ENCODE measurements around the gene GABPB1.

The GABPB1 gene

DNA sequence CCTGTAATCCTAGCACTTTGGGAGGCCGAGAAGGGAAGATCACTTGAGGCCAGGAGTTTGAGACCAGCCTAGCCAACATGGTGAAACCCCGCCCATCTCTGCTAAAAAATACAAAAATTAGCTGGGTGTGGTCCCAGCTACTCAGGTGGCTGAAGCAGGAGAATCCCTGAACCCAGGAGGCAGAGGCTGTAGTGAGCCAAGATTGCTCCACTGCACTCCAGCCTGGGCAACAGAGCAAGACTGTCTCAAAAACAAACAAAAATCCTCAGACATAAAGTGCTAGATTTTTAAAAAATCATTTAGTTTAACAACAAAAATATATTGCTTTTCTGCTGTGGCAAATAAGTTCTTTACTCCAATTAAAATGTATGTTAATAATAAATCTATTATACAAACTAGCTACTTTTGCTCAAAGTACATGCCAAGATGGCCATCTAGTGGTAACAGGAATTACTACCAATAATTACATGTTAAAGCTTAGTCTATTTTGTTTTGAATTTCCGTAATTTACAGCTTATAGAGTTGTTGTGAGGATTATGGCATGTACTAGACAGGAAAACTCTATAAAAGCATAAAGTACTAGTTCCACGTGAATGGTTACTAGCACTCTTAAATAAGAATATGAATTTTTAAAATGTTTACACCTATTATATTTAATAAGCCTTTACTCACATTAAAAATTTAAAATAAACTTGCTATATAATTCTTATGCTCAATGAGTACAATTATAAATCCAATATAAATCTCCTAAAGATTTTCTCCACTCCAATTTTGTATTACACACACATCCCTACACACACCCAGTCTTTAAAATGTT is 39.0 kb downstream of the GABPB1 start:
- no peak overlapping the region for H2AFZ ChIP-seq (ENCODE audit: low read length)
- DNase-seq (ENCODE audit: low spot score) = peak; percentile 15
- no peaks in the 10 kb centered on the region for H3K27me3 ChIP-seq (ENCODE audit: control insufficient read depth in 3 of 3, insufficient read depth in 3 of 3, low read depth in 1 of 3, low read length in 3 of 3)
- no peaks in the 10 kb centered on the region for H3K79me1 ChIP-seq (ENCODE audit: low read depth, low read length)
- H2AK5ac ChIP-seq (ENCODE audit: low read depth, low read length) = no peak overlapping the region
- H3K18ac ChIP-seq (ENCODE audit: low read length) = no peak overlapping the region
- no peak overlapping the region for H3K27ac ChIP-seq (replicated peaks; ENCODE audit: low read length)
- H3K36me3 ChIP-seq (replicated peaks in 1 of 2; ENCODE audit: control insufficient read depth in 2 of 2, insufficient read depth in 2 of 2, low read length in 2 of 2) = peaks cover 0 to under 1% of the 10 kb centered on the region in 2 donors
- H2BK15ac ChIP-seq (ENCODE audit: low read length) = no peak overlapping the region
- no peak overlapping the region for H3K9ac ChIP-seq (ENCODE audit: low read depth, low read length, poor library complexity)
- H3K9me3 ChIP-seq (replicated peaks in 1 of 2; ENCODE audit: control insufficient read depth in 2 of 2, insufficient read depth in 1 of 2, low read depth in 1 of 2, low read length in 2 of 2) = no peaks in the 10 kb centered on the region
- no peaks in the 10 kb centered on the region for H3K4me1 ChIP-seq (ENCODE audit: control insufficient read depth in 2 of 2, insufficient read depth in 1 of 2, low read depth in 1 of 2, low read length in 2 of 2)
- H3K23ac ChIP-seq (ENCODE audit: low read depth, low read length, poor library complexity) = no peak overlapping the region
- no CpG with 5 or more reads among the region's 4 CpGs for WGBS, 2 donors (ENCODE audit: extremely low coverage in 2 of 2, insufficient read length in 2 of 2, insufficient replicate concordance in 1 of 2)
- no peak overlapping the region for H4K8ac ChIP-seq (ENCODE audit: low read depth, low read length)
- H2BK5ac ChIP-seq (ENCODE audit: low read length) = no peak overlapping the region
- no peak overlapping the region for H3K14ac ChIP-seq (ENCODE audit: low read length)
- no peak overlapping the region for H2BK120ac ChIP-seq (ENCODE audit: low read depth, low read length)
- no peak overlapping the region for H2BK12ac ChIP-seq (ENCODE audit: low read length)
- no peak overlapping the region for H3K4me2 ChIP-seq (ENCODE audit: insufficient read depth, low read length, poor library complexity, severe bottlenecking)
- H4K91ac ChIP-seq (ENCODE audit: low read depth, low read length, poor library complexity) = no peak overlapping the region
- H3K4ac ChIP-seq (ENCODE audit: low read length) = no peak overlapping the region
- H3K4me3 ChIP-seq (ENCODE audit: low read length in 2 of 2) = no peak overlapping the region

DNA sequence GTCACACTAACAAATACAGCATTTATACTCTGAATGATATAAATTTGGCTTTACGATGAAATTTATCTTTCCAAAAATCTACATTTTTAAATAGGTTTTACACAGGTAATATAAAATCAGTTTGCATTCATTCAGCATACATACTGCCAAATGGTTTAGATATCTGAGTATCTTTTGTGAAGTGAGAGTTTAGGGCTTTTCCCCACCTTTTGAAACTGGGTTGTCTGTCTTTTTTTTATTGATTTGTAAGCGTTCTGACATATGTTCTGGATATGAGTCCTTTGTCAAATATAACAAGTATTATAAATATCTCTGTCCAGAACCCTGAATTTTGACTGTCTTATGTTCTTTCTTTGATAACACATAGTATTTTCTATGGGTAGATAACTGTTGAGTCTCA is 42.4 kb downstream of the GABPB1 start:
- Histone ChIP-seq H3K23ac (ENCODE audit: low read depth, low read length, poor library complexity) (no peak overlapping the region), H3K4ac (ENCODE audit: low read length) (no peak overlapping the region), H4K8ac (ENCODE audit: low read depth, low read length) (no peak overlapping the region), H3K14ac (ENCODE audit: low read length) (no peak overlapping the region), H3K18ac (ENCODE audit: low read length) (no peak overlapping the region), H2BK12ac (ENCODE audit: low read length) (no peak overlapping the region), H2AK5ac (ENCODE audit: low read depth, low read length) (no peak overlapping the region), H3K4me3 (ENCODE audit: low read length in 2 of 2) (no peak overlapping the region), H2BK15ac (ENCODE audit: low read length) (no peak overlapping the region), H3K4me2 (ENCODE audit: insufficient read depth, low read length, poor library complexity, severe bottlenecking) (no peak overlapping the region), H3K79me1 (ENCODE audit: low read depth, low read length) (no peaks in the 10 kb centered on the region), H2BK5ac (ENCODE audit: low read length) (no peak overlapping the region), H3K9ac (ENCODE audit: low read depth, low read length, poor library complexity) (no peak overlapping the region), H3K9me3 (replicated peaks in 1 of 2; ENCODE audit: control insufficient read depth in 2 of 2, insufficient read depth in 1 of 2, low read depth in 1 of 2, low read length in 2 of 2) (peaks cover 3 to 10% of the 10 kb centered on the region in 2 donors), H3K36me3 (replicated peaks in 1 of 2; ENCODE audit: control insufficient read depth in 2 of 2, insufficient read depth in 2 of 2, low read length in 2 of 2) (peaks cover 0 to 7% of the 10 kb centered on the region in 2 donors), H3K4me1 (ENCODE audit: control insufficient read depth in 2 of 2, insufficient read depth in 1 of 2, low read depth in 1 of 2, low read length in 2 of 2) (no peaks in the 10 kb centered on the region), H3K27ac (replicated peaks; ENCODE audit: low read length) (no peak overlapping the region), H2AFZ (ENCODE audit: low read length) (no peak overlapping the region), H4K91ac (ENCODE audit: low read depth, low read length, poor library complexity) (no peak overlapping the region), H3K27me3 (ENCODE audit: control insufficient read depth in 3 of 3, insufficient read depth in 3 of 3, low read depth in 1 of 3, low read length in 3 of 3) (no peaks in the 10 kb centered on the region), H2BK120ac (ENCODE audit: low read depth, low read length) (no peak overlapping the region)
- no peak for DNase-seq (ENCODE audit: low spot score)
- no CpG with 5 or more reads among the region's 2 CpGs for WGBS, 2 donors (ENCODE audit: extremely low coverage in 2 of 2, insufficient read length in 2 of 2, insufficient replicate concordance in 1 of 2)

- Histone ChIP-seq H3K79me1 (ENCODE audit: low read depth, low read length) (no peaks in the 10 kb centered on the region), H3K4me1 (ENCODE audit: control insufficient read depth in 2 of 2, insufficient read depth in 1 of 2, low read depth in 1 of 2, low read length in 2 of 2) (no peaks in the 10 kb centered on the region), H2AK5ac (ENCODE audit: low read depth, low read length) (no peak overlapping the region), H3K4me3 (ENCODE audit: low read length in 2 of 2) (no peak overlapping the region), H2BK120ac (ENCODE audit: low read depth, low read length) (no peak overlapping the region), H3K27me3 (ENCODE audit: control insufficient read depth in 3 of 3, insufficient read depth in 3 of 3, low read depth in 1 of 3, low read length in 3 of 3) (no peaks in the 10 kb centered on the region), H4K91ac (ENCODE audit: low read depth, low read length, poor library complexity) (no peak overlapping the region), H3K4ac (ENCODE audit: low read length) (no peak overlapping the region), H2BK15ac (ENCODE audit: low read length) (no peak overlapping the region), H4K8ac (ENCODE audit: low read depth, low read length) (no peak overlapping the region), H3K23ac (ENCODE audit: low read depth, low read length, poor library complexity) (no peak overlapping the region), H3K18ac (ENCODE audit: low read length) (no peak overlapping the region), H3K4me2 (ENCODE audit: insufficient read depth, low read length, poor library complexity, severe bottlenecking) (no peak overlapping the region), H3K27ac (replicated peaks; ENCODE audit: low read length) (no peak overlapping the region), H3K14ac (ENCODE audit: low read length) (no peak overlapping the region), H2BK12ac (ENCODE audit: low read length) (no peak overlapping the region), H3K9ac (ENCODE audit: low read depth, low read length, poor library complexity) (no peak overlapping the region), H2BK5ac (ENCODE audit: low read length) (no peak overlapping the region), H2AFZ (ENCODE audit: low read length) (no peak overlapping the region), H3K9me3 (replicated peaks in 1 of 2; ENCODE audit: control insufficient read depth in 2 of 2, insufficient read depth in 1 of 2, low read depth in 1 of 2, low read length in 2 of 2) (peaks cover 3 to 21% of the 10 kb centered on the region in 2 donors), H3K36me3 (replicated peaks in 1 of 2; ENCODE audit: control insufficient read depth in 2 of 2, insufficient read depth in 2 of 2, low read length in 2 of 2) (peaks cover 1 to 44% of the 10 kb centered on the region in 2 donors)
- DNase-seq (ENCODE audit: low spot score) = no peak
These were observed 47.2 kb downstream of the GABPB1 start for GRCh38 chr15:50307799-50308198.

- H3K18ac ChIP-seq (ENCODE audit: low read length) = no peak overlapping the region
- no peak overlapping the region for H2BK12ac ChIP-seq (ENCODE audit: low read length)
- no peak overlapping the region for H3K14ac ChIP-seq (ENCODE audit: low read length)
- no peak overlapping the region for H4K8ac ChIP-seq (ENCODE audit: low read depth, low read length)
- no peaks in the 10 kb centered on the region for H3K79me1 ChIP-seq (ENCODE audit: low read depth, low read length)
- no peak overlapping the region for H3K23ac ChIP-seq (ENCODE audit: low read depth, low read length, poor library complexity)
- H3K4me3 ChIP-seq (ENCODE audit: low read length in 2 of 2) = no peak overlapping the region
- H2AK5ac ChIP-seq (ENCODE audit: low read depth, low read length) = no peak overlapping the region
- no peak overlapping the region for H2BK5ac ChIP-seq (ENCODE audit: low read length)
- H3K4me1 ChIP-seq (ENCODE audit: control insufficient read depth in 2 of 2, insufficient read depth in 1 of 2, low read depth in 1 of 2, low read length in 2 of 2) = no peaks in the 10 kb centered on the region
- H3K27me3 ChIP-seq (ENCODE audit: control insufficient read depth in 3 of 3, insufficient read depth in 3 of 3, low read depth in 1 of 3, low read length in 3 of 3) = no peaks in the 10 kb centered on the region
- H4K91ac ChIP-seq (ENCODE audit: low read depth, low read length, poor library complexity) = no peak overlapping the region
- no peak overlapping the region for H2AFZ ChIP-seq (ENCODE audit: low read length)
- peaks cover 3 to 21% of the 10 kb centered on the region in 2 donors for H3K9me3 ChIP-seq (replicated peaks in 1 of 2; ENCODE audit: control insufficient read depth in 2 of 2, insufficient read depth in 1 of 2, low read depth in 1 of 2, low read length in 2 of 2)
- no peak overlapping the region for H2BK15ac ChIP-seq (ENCODE audit: low read length)
- H3K36me3 ChIP-seq (replicated peaks in 1 of 2; ENCODE audit: control insufficient read depth in 2 of 2, insufficient read depth in 2 of 2, low read length in 2 of 2) = peaks cover 7 to 73% of the 10 kb centered on the region in 2 donors
- no peak overlapping the region for H3K4me2 ChIP-seq (ENCODE audit: insufficient read depth, low read length, poor library complexity, severe bottlenecking)
- no peak overlapping the region for H2BK120ac ChIP-seq (ENCODE audit: low read depth, low read length)
- no peak for DNase-seq (ENCODE audit: low spot score)
- H3K9ac ChIP-seq (ENCODE audit: low read depth, low read length, poor library complexity) = no peak overlapping the region
- no peak overlapping the region for H3K4ac ChIP-seq (ENCODE audit: low read length)
- H3K27ac ChIP-seq (replicated peaks; ENCODE audit: low read length) = no peak overlapping the region
- WGBS, 2 donors (ENCODE audit: extremely low coverage in 2 of 2, insufficient read length in 2 of 2, insufficient replicate concordance in 1 of 2) = no CpG with 5 or more reads among the region's 1 CpG
These were observed 50.2 kb downstream of the GABPB1 start for GRCh38 chr15:50304836-50305235.

Measured in neuronal stem cell (in vitro differentiated cells).